OCI-LY1 (cell line): ENCODE data around the gene CNNM4.
A peak's percentile ranks its signal among the peaks of the same experiment; 100 is the strongest.

Source experiments
- H2AFZ ChIP-seq: fragments of 200-600 bp; sonication (generic), shearing (Covaris generic); 2 replicates; pipeline ENCODE4 v1.6.0; 2014; ENCODE audit warnings: antibody characterized with exemption, mild to moderate bottlenecking, low read length
- H3F3A ChIP-seq: fragments of 200-600 bp; sonication (generic), shearing (Covaris generic); 2 replicates; pipeline ENCODE4 v1.6.0; 2014; ENCODE audit warnings: mild to moderate bottlenecking, antibody characterized with exemption, low read length, moderate library complexity; ENCODE audit not compliant: insufficient read depth
- H3K27ac ChIP-seq: fragments of 200-600 bp; sonication (generic); 2 replicates; pipeline ENCODE4 v1.5.1; 2014; ENCODE audit warnings: low read length, mixed run types, mild to moderate bottlenecking, low read depth; ENCODE audit not compliant: poor library complexity, severe bottlenecking
- H3K27me3 ChIP-seq: fragments of 200-600 bp; sonication (generic); 2 replicates; pipeline ENCODE4 v1.6.0; 2014; ENCODE audit warnings: antibody characterized with exemption, mild to moderate bottlenecking, low read length, moderate library complexity; ENCODE audit not compliant: insufficient read depth
- H3K36me3 ChIP-seq: fragments of 200-600 bp; sonication (generic); 2 replicates; pipeline ENCODE4 v1.6.1; 2014; ENCODE audit warnings: mild to moderate bottlenecking, antibody characterized with exemption, low read length, moderate library complexity, mixed read lengths; ENCODE audit not compliant: insufficient read depth
- H3K4me1 ChIP-seq: fragments of 200-600 bp; sonication (generic); 2 replicates; pipeline ENCODE4 v1.5.1; 2014; ENCODE audit warnings: mild to moderate bottlenecking, low read length, moderate library complexity; ENCODE audit not compliant: insufficient read depth, severe bottlenecking
- H3K4me2 ChIP-seq: fragments of 200-600 bp; sonication (generic), shearing (Covaris generic); 2 replicates; pipeline ENCODE4 v1.6.1; 2014; ENCODE audit warnings: low read length
- H3K4me3 ChIP-seq: fragments of 200-600 bp; sonication (generic); 2 replicates; pipeline ENCODE4 v1.5.1; 2014; ENCODE audit warnings: low read length, low read depth, mild to moderate bottlenecking, mixed read lengths; ENCODE audit not compliant: poor library complexity, severe bottlenecking
- H3K79me2 ChIP-seq: fragments of 200-600 bp; shearing (Covaris generic); 2 replicates; pipeline ENCODE4 v1.6.1; 2016; ENCODE audit warnings: mixed run types, low read length, mixed read lengths; ENCODE audit not compliant: insufficient read depth
- H3K9ac ChIP-seq: fragments of 200-600 bp; sonication (generic), shearing (Covaris generic); 2 replicates; pipeline ENCODE4 v1.6.1; 2014; ENCODE audit warnings: mild to moderate bottlenecking, low read length, mixed read lengths
- H3K9me2 ChIP-seq: fragments of 200-600 bp; sonication (generic), shearing (Covaris generic); 2 replicates; pipeline ENCODE4 v1.6.1; 2014; ENCODE audit warnings: low read depth, mild to moderate bottlenecking, low read length, mixed read lengths
- H3K9me3 ChIP-seq: fragments of 200-600 bp; shearing (Covaris generic); 2 replicates; pipeline ENCODE4 v1.6.1; 2014; ENCODE audit warnings: low read length, mixed read lengths
- H4K20me1 ChIP-seq: fragments of 200-600 bp; sonication (generic), shearing (Covaris generic); 2 replicates; pipeline ENCODE4 v1.6.0; 2016; ENCODE audit warnings: mild to moderate bottlenecking, low read length; ENCODE audit not compliant: insufficient read depth
- EZH2 ChIP-seq: fragments of 200-600 bp; sonication (generic), shearing (Covaris generic); IDR thresholded peaks from 2 replicates; pipeline ENCODE4 v1.8.0; 2017; ENCODE audit warnings: borderline replicate concordance, mixed run types, mild to moderate bottlenecking, antibody characterized with exemption, low read length, moderate library complexity, mixed read lengths
- TF ChIP-seq, protein P1 (sequence below): fragments of 200-600 bp; sonication (generic), shearing (Covaris generic); IDR thresholded peaks from 2 replicates; pipeline ENCODE4 v1.5.1; 2017; ENCODE audit warnings: mild to moderate bottlenecking, antibody characterized with exemption, low read length, moderate library complexity, mixed read lengths

Gene CNNM4

DNA sequence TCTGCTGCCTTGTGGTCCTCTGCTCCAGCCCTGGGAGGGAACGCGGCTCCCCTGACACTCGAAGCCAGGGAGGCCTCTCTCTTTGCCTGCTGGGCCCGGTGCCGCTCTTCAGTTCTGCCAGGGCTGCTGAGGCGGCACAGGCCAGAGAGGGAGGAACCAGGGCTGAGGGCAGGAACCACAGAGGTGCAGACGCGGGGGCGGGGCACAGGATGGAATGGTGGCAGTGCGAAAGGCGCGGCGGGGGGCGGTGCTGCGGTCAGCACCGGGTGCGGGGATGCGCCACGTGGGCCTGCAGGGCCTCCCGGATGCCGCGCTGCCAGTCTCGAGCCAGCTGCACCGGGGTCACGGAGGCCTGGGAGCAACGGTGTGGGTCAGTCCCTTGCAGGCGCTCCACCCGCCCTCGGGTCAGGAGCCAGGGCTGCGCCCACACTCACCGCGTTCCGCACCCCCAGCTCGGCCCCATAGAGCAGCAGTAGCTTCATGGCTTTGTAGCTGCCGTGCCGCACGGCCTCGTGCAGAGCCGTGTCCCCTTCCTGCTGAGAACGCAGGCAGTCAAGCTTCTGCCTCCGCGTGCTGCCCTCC lies 78.7 kb downstream of the CNNM4 start:
- no peaks in the 10 kb centered on the region for H3K79me2 ChIP-seq
- H4K20me1 ChIP-seq: no peaks in the 10 kb centered on the region
- peaks cover 15% of the 10 kb centered on the region for H3K4me1 ChIP-seq
- H3F3A ChIP-seq: no peaks in the 10 kb centered on the region
- no peaks in the 10 kb centered on the region for H3K27me3 ChIP-seq
- H3K4me2 ChIP-seq: peak overlapping the region; percentile 63
- no peak overlapping the region for H2AFZ ChIP-seq
- H3K9me3 ChIP-seq: no peaks in the 10 kb centered on the region
- peak overlapping the region; percentile 29; the same call in 1 of the 2 replicates for H3K9ac ChIP-seq
- TF ChIP-seq, protein P1, sequence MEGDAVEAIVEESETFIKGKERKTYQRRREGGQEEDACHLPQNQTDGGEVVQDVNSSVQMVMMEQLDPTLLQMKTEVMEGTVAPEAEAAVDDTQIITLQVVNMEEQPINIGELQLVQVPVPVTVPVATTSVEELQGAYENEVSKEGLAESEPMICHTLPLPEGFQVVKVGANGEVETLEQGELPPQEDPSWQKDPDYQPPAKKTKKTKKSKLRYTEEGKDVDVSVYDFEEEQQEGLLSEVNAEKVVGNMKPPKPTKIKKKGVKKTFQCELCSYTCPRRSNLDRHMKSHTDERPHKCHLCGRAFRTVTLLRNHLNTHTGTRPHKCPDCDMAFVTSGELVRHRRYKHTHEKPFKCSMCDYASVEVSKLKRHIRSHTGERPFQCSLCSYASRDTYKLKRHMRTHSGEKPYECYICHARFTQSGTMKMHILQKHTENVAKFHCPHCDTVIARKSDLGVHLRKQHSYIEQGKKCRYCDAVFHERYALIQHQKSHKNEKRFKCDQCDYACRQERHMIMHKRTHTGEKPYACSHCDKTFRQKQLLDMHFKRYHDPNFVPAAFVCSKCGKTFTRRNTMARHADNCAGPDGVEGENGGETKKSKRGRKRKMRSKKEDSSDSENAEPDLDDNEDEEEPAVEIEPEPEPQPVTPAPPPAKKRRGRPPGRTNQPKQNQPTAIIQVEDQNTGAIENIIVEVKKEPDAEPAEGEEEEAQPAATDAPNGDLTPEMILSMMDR: no peak
- no peak for TF ChIP-seq EZH2
- H3K36me3 ChIP-seq: peaks cover 21% of the 10 kb centered on the region
- no peak overlapping the region for H3K27ac ChIP-seq
- no peaks in the 10 kb centered on the region for H3K9me2 ChIP-seq
- H3K4me3 ChIP-seq: peak overlapping the region; percentile 42

DNA sequence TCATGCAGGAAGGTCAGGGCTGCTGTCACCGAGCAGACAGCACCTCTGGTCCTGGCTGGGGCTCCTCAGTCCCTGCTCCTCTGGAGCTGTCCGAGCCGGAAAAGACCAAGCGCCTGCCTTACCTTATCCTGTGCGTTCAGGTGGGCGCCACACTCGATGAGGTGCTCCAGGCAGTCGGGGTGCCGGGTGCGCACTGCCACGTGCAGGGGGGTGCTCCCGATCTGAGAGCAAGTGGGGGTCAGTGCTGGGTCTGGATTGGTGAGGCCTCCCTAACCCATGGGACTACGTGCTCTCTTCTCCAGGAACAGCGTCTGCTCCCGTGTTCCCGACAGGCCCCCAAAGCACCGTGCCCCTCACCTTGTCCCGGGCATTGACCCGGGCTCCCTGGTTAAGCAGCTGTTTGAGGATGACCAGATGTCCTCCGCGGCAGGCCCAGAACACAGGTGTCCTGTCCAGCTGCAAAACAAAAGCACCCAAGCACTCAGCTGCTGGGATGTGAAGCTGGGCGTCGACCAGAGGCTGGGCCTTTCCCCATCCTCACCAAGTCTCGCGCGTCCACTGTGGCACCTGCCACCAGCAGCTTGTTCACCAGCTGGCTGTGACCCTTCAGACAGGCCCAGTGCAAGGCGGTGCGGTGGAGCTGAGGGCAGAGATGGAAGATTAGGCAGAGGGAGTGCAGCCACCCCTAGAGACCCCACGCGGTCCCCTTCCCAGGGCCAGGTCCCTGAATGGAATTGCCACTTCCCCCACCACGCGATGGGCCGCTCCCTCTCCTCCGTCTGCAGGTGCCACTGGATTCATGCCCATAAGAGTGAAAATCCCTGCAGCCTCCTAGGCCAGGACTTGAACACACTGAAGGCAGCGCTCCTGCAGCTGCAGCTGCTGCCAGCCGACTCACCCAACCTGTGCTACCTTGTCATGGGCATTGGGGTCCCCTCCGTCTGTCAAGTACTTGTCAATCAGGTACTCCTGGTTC lies 79.5 kb downstream of the CNNM4 start:
- Histone ChIP-seq H3K27ac (no peak overlapping the region), H3K9ac (peak overlapping the region; percentile 29; the same call in 1 of the 2 replicates), H3K9me3 (no peaks in the 10 kb centered on the region), H3K9me2 (no peaks in the 10 kb centered on the region), H3F3A (no peaks in the 10 kb centered on the region), H3K27me3 (no peaks in the 10 kb centered on the region), H3K4me3 (peak overlapping the region; percentile 42), H3K79me2 (no peaks in the 10 kb centered on the region), H4K20me1 (no peaks in the 10 kb centered on the region), H3K36me3 (peaks cover 14% of the 10 kb centered on the region), H3K4me2 (peak overlapping the region; percentile 63), H2AFZ (no peak overlapping the region), H3K4me1 (peaks cover 15% of the 10 kb centered on the region)
- no peak for TF ChIP-seq EZH2
- TF ChIP-seq, protein P1: no peak

DNA sequence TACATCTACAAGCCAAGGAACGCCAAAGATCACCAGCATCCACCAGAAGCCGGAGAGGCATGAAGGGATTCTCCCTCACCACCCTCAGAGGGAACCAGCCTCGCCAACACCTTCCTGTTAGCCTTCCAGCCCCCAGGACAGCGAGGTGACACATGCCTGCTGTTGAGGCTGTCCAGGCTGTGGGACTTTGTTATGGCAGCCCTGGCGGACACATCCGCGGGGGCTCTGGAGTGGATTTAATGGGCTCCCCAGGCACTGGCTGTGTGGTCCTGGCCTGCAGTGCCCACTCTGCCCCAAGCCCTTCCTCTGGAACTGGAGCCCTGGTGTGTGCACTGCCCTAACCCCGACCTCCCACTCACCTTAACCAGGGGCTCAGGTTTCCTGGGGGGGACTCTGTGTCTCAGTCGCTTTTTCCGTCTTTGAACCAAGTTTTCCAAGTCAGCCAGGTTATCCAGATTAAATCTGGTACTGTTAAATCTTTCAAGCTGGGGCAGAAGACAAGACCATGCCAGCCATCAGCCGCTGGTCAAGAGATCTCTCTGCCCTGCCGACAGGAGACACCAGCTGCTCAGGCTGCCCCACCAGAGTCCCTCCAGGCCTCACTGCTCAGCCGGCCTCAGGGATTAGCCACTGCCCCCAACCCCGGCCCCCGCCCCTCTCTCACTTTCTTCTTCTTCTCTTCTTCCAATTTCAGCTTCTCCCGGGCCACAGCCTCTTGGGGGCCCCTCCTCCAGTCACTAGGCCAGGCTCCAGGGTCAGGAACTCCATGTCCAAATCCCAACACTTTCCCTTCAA lies 81.2 kb downstream of the CNNM4 start:
- no peaks in the 10 kb centered on the region for H3K9me3 ChIP-seq
- no peak overlapping the region for H3K4me3 ChIP-seq
- no peak for TF ChIP-seq EZH2
- TF ChIP-seq, protein P1: no peak
- H3K9ac ChIP-seq: no peak overlapping the region
- no peaks in the 10 kb centered on the region for H3K79me2 ChIP-seq
- no peaks in the 10 kb centered on the region for H3K27me3 ChIP-seq
- H3K36me3 ChIP-seq: peaks cover 12% of the 10 kb centered on the region; the same call in 1 of the 2 replicates
- no peak overlapping the region for H2AFZ ChIP-seq
- H3K4me2 ChIP-seq: no peak overlapping the region
- H3K4me1 ChIP-seq: peaks cover 15% of the 10 kb centered on the region
- H3K27ac ChIP-seq: no peak overlapping the region
- H3F3A ChIP-seq: no peaks in the 10 kb centered on the region
- no peaks in the 10 kb centered on the region for H3K9me2 ChIP-seq
- no peaks in the 10 kb centered on the region for H4K20me1 ChIP-seq
